Gastrocnemius medialis (tissue), 4 donors: ENCODE data around the gene ADH6.

ENCODE experiments used
- POLR2A ChIP-seq, 2 donors: fragments of 450-650 bp; IDR thresholded peaks; one replicate each; pipeline ENCODE4 v1.6.1; 2017; ENCODE audit warnings: antibody characterized with exemption in 2 of 2, mild to moderate bottlenecking in 2 of 2, moderate library complexity in 2 of 2
- TF ChIP-seq, protein P1 (sequence below), 5 experiments: fragments of 450-650 bp in 3 of 5; fragments of 200-600 bp in 2 of 5; sonication (generic) in 2 of 5; IDR thresholded peaks in 4 of 5; conservative IDR thresholded peaks in 1 of 5; 1 replicate in 4 of 5; 2 replicates in 1 of 5; pipeline ENCODE4 v1.5.1; 2016 to 2019; ENCODE audit warnings: antibody characterized with exemption in 5 of 5, mild to moderate bottlenecking in 3 of 5, moderate library complexity in 3 of 5

- no peak for TF ChIP-seq POLR2A (IDR thresholded peaks at IDR 0.05)
- TF ChIP-seq, protein P1, sequence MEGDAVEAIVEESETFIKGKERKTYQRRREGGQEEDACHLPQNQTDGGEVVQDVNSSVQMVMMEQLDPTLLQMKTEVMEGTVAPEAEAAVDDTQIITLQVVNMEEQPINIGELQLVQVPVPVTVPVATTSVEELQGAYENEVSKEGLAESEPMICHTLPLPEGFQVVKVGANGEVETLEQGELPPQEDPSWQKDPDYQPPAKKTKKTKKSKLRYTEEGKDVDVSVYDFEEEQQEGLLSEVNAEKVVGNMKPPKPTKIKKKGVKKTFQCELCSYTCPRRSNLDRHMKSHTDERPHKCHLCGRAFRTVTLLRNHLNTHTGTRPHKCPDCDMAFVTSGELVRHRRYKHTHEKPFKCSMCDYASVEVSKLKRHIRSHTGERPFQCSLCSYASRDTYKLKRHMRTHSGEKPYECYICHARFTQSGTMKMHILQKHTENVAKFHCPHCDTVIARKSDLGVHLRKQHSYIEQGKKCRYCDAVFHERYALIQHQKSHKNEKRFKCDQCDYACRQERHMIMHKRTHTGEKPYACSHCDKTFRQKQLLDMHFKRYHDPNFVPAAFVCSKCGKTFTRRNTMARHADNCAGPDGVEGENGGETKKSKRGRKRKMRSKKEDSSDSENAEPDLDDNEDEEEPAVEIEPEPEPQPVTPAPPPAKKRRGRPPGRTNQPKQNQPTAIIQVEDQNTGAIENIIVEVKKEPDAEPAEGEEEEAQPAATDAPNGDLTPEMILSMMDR (IDR thresholded peaks at IDR 0.05 in 4 of 5, conservative IDR thresholded peaks at IDR 0.05 in 1 of 5): no peak
These were observed 11.8 kb downstream of the ADH6 start for GRCh38 chr4:99207069-99207743.
